ENCODE data around the gene THRSP.

DNA sequence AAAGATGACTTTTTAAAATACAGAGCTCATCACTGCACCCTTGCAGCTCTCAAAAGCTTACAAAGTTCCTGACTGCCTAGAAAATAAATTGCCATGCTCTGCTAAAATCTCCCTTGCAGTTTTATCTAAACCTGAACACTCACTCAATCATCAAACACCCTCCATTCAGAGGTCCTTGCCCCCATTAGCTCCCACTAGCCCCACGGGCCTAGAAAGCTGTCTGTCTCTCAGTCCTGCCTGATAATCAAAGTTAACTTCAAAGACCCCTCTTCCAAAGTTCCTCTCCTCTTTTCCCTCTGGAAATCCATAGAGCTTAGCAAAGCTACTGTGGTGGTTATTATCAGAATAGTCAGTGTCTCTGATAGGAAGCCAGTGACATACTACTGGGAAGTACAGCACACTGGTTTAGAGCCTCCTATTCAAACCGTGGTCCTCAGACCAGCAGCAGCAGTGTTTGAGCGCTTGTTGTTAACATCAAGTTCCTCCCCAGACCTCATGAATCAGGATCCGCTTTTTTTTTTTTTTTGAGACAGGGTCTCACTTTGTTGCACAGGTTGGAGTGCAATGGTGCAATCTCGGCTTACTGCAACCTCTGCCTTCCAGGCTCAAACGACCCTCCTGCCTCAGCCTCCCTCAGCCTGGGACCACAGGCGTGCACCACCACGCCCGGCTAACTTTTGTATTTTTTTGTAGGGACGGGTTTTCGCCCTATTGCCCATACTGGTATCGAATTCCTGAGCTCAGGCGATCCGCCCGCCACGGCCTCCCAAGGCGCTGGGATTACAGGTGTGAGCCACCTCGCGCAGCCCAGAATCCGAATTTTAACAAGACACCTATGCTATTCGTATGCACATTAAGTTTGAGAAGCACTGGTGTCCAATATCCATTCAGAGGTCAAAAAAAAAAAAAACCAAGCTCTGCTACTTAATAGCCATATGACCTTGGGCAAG, 14.8 kb downstream of the THRSP start:
- TF ChIP-seq GATA3 (IDR thresholded peaks at IDR 0.05; ENCODE audit: borderline replicate concordance) (no peak), MYC (IDR thresholded peaks at IDR 0.05; ENCODE audit: borderline replicate concordance, low read length) (no peak), CTCF (IDR thresholded peaks at IDR 0.05) (no peak), ESRRA (IDR thresholded peaks at IDR 0.05; ENCODE audit: borderline replicate concordance, low read length) (no peak), USF2 (IDR thresholded peaks at IDR 0.05) (no peak), ELK1 (IDR thresholded peaks at IDR 0.05; ENCODE audit: low read depth, low read length) (no peak)

Data from A549 (cell line).